Common myeloid progenitor, CD34-positive (primary cell): ENCODE data around the gene BLOC1S4.
A peak's percentile ranks its signal among the peaks of the same experiment; 100 is the strongest.

Source experiments
- CTCF ChIA-PET: fragments of 350-600 bp; sonication (Branson Sonifier 250); formaldehyde crosslinking; loops from one replicate; lab custom pipeline; 2021; ENCODE audit warnings: antibody characterized with exemption; lab: Charles Lee
- POLR2A ChIA-PET: fragments of 350-600 bp; sonication (Branson Sonifier 250); formaldehyde crosslinking; loops from one replicate; lab custom pipeline; 2021; ENCODE audit warnings: antibody characterized with exemption; lab: Charles Lee
- DNase-seq, 3 donors: peaks; one replicate each; pipeline versions ENCODE4 v3.0.0 to v3.0.0-alpha.2; 2013
- H3K27ac ChIP-seq, 2 experiments: 1 replicate in 1 of 2; 2 replicates in 1 of 2; pipeline ENCODE4 v1.7.0; 2013; ENCODE audit warnings: inconsistent platforms in 2 of 2, low read length in 2 of 2, mild to moderate bottlenecking in 2 of 2, low read depth in 1 of 2, moderate library complexity in 1 of 2; ENCODE audit not compliant: severe bottlenecking in 2 of 2, insufficient read depth in 1 of 2, poor library complexity in 1 of 2
- H3K27me3 ChIP-seq, 5 experiments: replicated peaks in 2 of 5; 1 replicate in 3 of 5; 2 replicates in 2 of 5; pipeline versions ENCODE4 v1.6.1 to v1.7.0; 2013; ENCODE audit warnings: low read length in 4 of 5, mild to moderate bottlenecking in 2 of 5, moderate library complexity in 2 of 5, inconsistent platforms in 1 of 5; ENCODE audit not compliant: insufficient read depth in 5 of 5, control insufficient read depth in 4 of 5
- H3K36me3 ChIP-seq, 4 experiments: 1 replicate in 2 of 4; 2 replicates in 2 of 4; pipeline versions ENCODE4 v1.6.1 to v1.7.0; 2013; ENCODE audit warnings: low read length in 3 of 4, control low read depth in 1 of 4, mild to moderate bottlenecking in 1 of 4; ENCODE audit not compliant: control insufficient read depth in 4 of 4, insufficient read depth in 4 of 4
- H3K4me1 ChIP-seq, 4 experiments: 1 replicate in 3 of 4; 2 replicates in 1 of 4; pipeline versions ENCODE4 v1.6.1 to v1.7.1; 2013; ENCODE audit warnings: low read length in 3 of 4, mild to moderate bottlenecking in 3 of 4, control low read depth in 1 of 4, inconsistent platforms in 1 of 4, moderate library complexity in 1 of 4; ENCODE audit not compliant: control insufficient read depth in 4 of 4, insufficient read depth in 4 of 4; ENCODE audit errors: control extremely low read depth in 1 of 4
- H3K4me3 ChIP-seq, 7 experiments: 1 replicate in 4 of 7; 2 replicates in 3 of 7; pipeline versions ENCODE4 v1.5.1 to v1.7.0; 2013; ENCODE audit warnings: mild to moderate bottlenecking in 7 of 7, low read length in 6 of 7, moderate library complexity in 6 of 7, inconsistent platforms in 2 of 7, low read depth in 2 of 7, control low read depth in 1 of 7; ENCODE audit not compliant: insufficient read depth in 4 of 7, control insufficient read depth in 1 of 7; ENCODE audit errors: extremely low read depth in 1 of 7
- H3K9me3 ChIP-seq, 5 experiments: 1 replicate in 4 of 5; 2 replicates in 1 of 5; pipeline versions ENCODE4 v1.6.1 to v1.7.1; 2013; ENCODE audit warnings: low read length in 4 of 5, mild to moderate bottlenecking in 2 of 5, inconsistent platforms in 1 of 5, low read depth in 1 of 5, moderate library complexity in 1 of 5; ENCODE audit not compliant: control insufficient read depth in 4 of 5, insufficient read depth in 2 of 5; ENCODE audit errors: control extremely low read depth in 1 of 5
- WGBS: methylation state at CpG from one replicate; pipeline ENCODE4 v1.1.5; 2013; ENCODE audit not compliant: insufficient coverage; 5-methylcytosine and 5-hydroxymethylcytosine counted together

The BLOC1S4 gene

GRCh38 chr4:6716958-6717655 is 1.1 kb downstream of the BLOC1S4 start:
- ChIA-PET POLR2A (interaction anchor here (0.7 to 1.1 kb wide), 3 partner anchors 44 to 152 kb away, joined by 3 read pairs; a partner anchor contains a TSS), CTCF (interaction anchor here (0.6 to 6.8 kb wide), 14 partner anchors 13 to 353 kb away, joined by 3 to 84 read pairs (median 3); partner anchors contain the start of gene MRFAP1)
- no peaks in the 10 kb centered on the region for H3K9me3 ChIP-seq
- peak overlapping the region in 6 of 7 experiments; percentile 67 to 88 (median 74) for H3K4me3 ChIP-seq
- no peak for DNase-seq
- H3K36me3 ChIP-seq = peaks cover 0 to 3% (median 0%) of the 10 kb centered on the region in 4 experiments
- H3K4me1 ChIP-seq = peaks cover 13 to 25% (median 18%) of the 10 kb centered on the region in 4 experiments
- H3K27ac ChIP-seq = peak overlapping the region in 1 of 2 experiments; percentile 75
- WGBS = no CpG with 5 or more reads among the region's 7 CpGs
- H3K27me3 ChIP-seq = peaks cover 0 to 2% (median 0%) of the 10 kb centered on the region in 5 experiments

GRCh38 chr4:6718932-6719610 is 3.1 kb downstream of the BLOC1S4 start:
- Histone ChIP-seq H3K9me3 (no peaks in the 10 kb centered on the region), H3K4me3 (no peak overlapping the region), H3K36me3 (peaks cover 0 to 3% (median 0%) of the 10 kb centered on the region in 4 experiments), H3K4me1 (peaks cover 13 to 25% (median 18%) of the 10 kb centered on the region in 4 experiments), H3K27me3 (no peaks in the 10 kb centered on the region), H3K27ac (no peak overlapping the region)
- DNase-seq = no peak
- ChIA-PET POLR2A (interaction anchor here (0.6 kb wide), 1 partner anchor 146 kb away, joined by 3 read pairs; no protein-coding TSS in a partner anchor), CTCF (interaction anchor here (0.7 to 6.8 kb wide), 11 partner anchors 11 to 351 kb away, joined by 3 to 84 read pairs (median 5); no protein-coding TSS in a partner anchor)
- WGBS = 93% methylated on average over 5 of the region's 7 CpGs

- no peaks in the 10 kb centered on the region for H3K9me3 ChIP-seq
- H3K36me3 ChIP-seq = peaks cover 0 to 3% (median 0%) of the 10 kb centered on the region in 4 experiments
- no peak overlapping the region for H3K4me3 ChIP-seq
- no peaks in the 10 kb centered on the region for H3K27me3 ChIP-seq
- no peak overlapping the region for H3K27ac ChIP-seq
- ChIA-PET CTCF (interaction anchor here (0.8 to 6.8 kb wide), 12 partner anchors 9 to 362 kb away, joined by 3 to 84 read pairs (median 5); no protein-coding TSS in a partner anchor), POLR2A (interaction anchor here (0.6 kb wide), 1 partner anchor 146 kb away, joined by 3 read pairs; no protein-coding TSS in a partner anchor)
- WGBS = 89% methylated on average over 7 of the region's 8 CpGs
- peaks cover 13 to 25% (median 18%) of the 10 kb centered on the region in 4 experiments for H3K4me1 ChIP-seq
- no peak for DNase-seq
Measured at GRCh38 chr4:6719611-6720179, 3.7 kb downstream of the BLOC1S4 start.

GRCh38 chr4:6720202-6720699 is 4.3 kb downstream of the BLOC1S4 start:
- Histone ChIP-seq H3K27ac (no peak overlapping the region), H3K36me3 (peaks cover 0 to 3% (median 0%) of the 10 kb centered on the region in 4 experiments), H3K27me3 (no peaks in the 10 kb centered on the region), H3K4me3 (peak overlapping the region in 1 of 7 experiments; percentile 13), H3K4me1 (peaks cover 10 to 24% (median 18%) of the 10 kb centered on the region in 4 experiments), H3K9me3 (no peaks in the 10 kb centered on the region)
- 9% methylated on average over 6 of the region's 14 CpGs for WGBS
- ChIA-PET POLR2A (no interaction called here), CTCF (interaction anchor here (0.7 to 6.8 kb wide), 9 partner anchors 9 to 362 kb away, joined by 3 to 84 read pairs (median 5); no protein-coding TSS in a partner anchor)
- peak; percentile 63 to 70 (median 68) for DNase-seq

- no peak overlapping the region for H3K27ac ChIP-seq
- H3K4me3 ChIP-seq = no peak overlapping the region
- 99% methylated on average over 9 of the region's 10 CpGs for WGBS
- H3K36me3 ChIP-seq = peaks cover 0 to 3% (median 0%) of the 10 kb centered on the region in 4 experiments
- no peaks in the 10 kb centered on the region for H3K9me3 ChIP-seq
- ChIA-PET CTCF (interaction anchor here (0.7 to 6.8 kb wide), 6 partner anchors 8 to 165 kb away, joined by 3 to 84 read pairs (median 6); no protein-coding TSS in a partner anchor), POLR2A (no interaction called here)
- H3K27me3 ChIP-seq = no peaks in the 10 kb centered on the region
- no peak for DNase-seq
- H3K4me1 ChIP-seq = peaks cover 8 to 19% (median 14%) of the 10 kb centered on the region in 4 experiments
Measured at GRCh38 chr4:6721121-6721520, 5.1 kb downstream of the BLOC1S4 start.

GRCh38 chr4:6722891-6723290 is 6.9 kb downstream of the BLOC1S4 start:
- H3K4me3 ChIP-seq = no peak overlapping the region
- POLR2A ChIA-PET = no interaction called here
- no peak for DNase-seq
- 97% methylated on average over 12 of the region's 12 CpGs for WGBS
- CTCF ChIA-PET = interaction anchor here (1.6 to 2.2 kb wide), 3 partner anchors 56 to 163 kb away, joined by 3 to 8 read pairs (median 8); no protein-coding TSS in a partner anchor
- peaks cover 0 to 3% (median 0%) of the 10 kb centered on the region in 4 experiments for H3K36me3 ChIP-seq
- no peak overlapping the region for H3K27ac ChIP-seq
- peaks cover 0 to 6% (median 2%) of the 10 kb centered on the region in 4 experiments for H3K4me1 ChIP-seq
- no peaks in the 10 kb centered on the region for H3K27me3 ChIP-seq
- no peaks in the 10 kb centered on the region for H3K9me3 ChIP-seq
